Epithelial cell of esophagus (primary cell): ENCODE results near the gene RNF11.

ENCODE experiments used
- DNase-seq: peaks from one replicate; pipeline ENCODE4 v3.0.0; 2010; ENCODE audit warnings: low read depth
- H3K4me3 ChIP-seq: 2 replicates; pipeline ENCODE4 v1.5.1; 2011; ENCODE audit warnings: mild to moderate bottlenecking, low read length, control low read depth
- CTCF ChIP-seq: IDR thresholded peaks from 2 replicates; pipeline ENCODE4 v1.5.1; 2011; ENCODE audit warnings: low read depth, mild to moderate bottlenecking, low read length, control low read depth, inconsistent platforms; ENCODE audit not compliant: insufficient read depth; ENCODE audit errors: missing control alignments

RNF11 gene

GRCh38 chr1:51252366-51252765 is 16.3 kb downstream of the RNF11 start:
- no peak for DNase-seq
- TF ChIP-seq CTCF = no peak
- H3K4me3 ChIP-seq = no peak overlapping the region

DNA sequence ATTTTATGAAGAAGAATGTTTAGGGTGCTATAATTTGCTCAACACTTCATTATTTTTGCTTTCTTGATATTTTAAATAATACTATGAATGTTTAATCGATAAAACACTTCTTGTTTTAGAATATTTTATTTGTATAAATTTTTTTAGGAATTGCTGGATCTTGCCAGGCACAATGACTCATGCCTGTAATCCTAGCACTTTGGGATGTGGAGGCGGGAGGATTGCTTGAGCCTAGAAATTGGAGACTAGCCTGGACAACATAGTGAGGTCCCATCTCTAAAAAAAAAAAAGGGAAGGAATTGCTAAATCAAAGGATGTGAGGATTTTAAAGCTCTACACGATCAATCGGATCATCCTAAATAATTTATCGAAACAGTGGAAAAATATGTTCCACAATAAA is 17.6 kb downstream of the RNF11 start:
- DNase-seq = peak; percentile 26
- no peak for TF ChIP-seq CTCF
- H3K4me3 ChIP-seq = no peak overlapping the region

DNA sequence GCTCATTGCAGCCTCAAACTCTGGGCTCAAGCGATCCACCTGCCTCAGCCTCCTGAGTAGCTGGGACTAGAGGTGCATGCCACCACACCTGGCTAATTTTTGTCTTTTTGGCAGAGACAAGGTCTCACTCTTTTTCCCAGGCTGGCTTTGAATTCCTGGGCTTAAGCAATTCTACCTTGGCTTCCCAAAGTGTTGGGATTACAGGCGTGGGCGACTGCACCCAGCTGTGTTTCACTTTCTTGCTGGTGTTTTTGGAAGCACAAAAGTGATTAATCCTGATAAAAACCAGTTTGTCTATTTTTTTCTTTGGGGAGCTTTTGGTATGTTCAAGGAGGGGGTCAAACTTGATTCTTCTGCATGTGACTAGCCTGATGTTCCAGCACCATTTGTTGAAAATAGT is 19.3 kb downstream of the RNF11 start:
- no peak for TF ChIP-seq CTCF

GRCh38 chr1:51263147-51263877 is 27.2 kb downstream of the RNF11 start:
- DNase-seq = no peak
- TF ChIP-seq CTCF = no peak
- no peak overlapping the region for H3K4me3 ChIP-seq

More for the DNA sequence above, 19.3 kb downstream of the RNF11 start:
- no peak overlapping the region for H3K4me3 ChIP-seq
- DNase-seq = no peak

DNA sequence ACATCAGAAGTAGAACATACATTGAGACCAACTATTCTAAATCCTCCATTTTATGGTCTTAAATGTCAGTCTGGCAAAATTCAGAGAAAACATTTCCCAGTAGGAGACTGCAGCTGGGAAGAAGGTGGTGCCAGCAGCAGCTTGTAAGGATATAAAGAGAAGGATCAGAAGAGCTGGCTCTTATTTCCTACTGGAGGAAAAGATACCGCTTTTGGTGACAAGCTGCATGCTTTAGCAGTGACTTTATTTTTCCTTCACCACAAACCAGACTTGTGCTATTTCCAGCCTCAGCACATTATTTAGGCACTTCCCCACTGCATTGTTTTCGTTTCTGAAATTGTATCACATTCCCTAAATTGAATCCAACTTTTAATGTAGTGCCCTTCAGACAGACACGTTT is 28.4 kb downstream of the RNF11 start:
- H3K4me3 ChIP-seq = no peak overlapping the region

DNA sequence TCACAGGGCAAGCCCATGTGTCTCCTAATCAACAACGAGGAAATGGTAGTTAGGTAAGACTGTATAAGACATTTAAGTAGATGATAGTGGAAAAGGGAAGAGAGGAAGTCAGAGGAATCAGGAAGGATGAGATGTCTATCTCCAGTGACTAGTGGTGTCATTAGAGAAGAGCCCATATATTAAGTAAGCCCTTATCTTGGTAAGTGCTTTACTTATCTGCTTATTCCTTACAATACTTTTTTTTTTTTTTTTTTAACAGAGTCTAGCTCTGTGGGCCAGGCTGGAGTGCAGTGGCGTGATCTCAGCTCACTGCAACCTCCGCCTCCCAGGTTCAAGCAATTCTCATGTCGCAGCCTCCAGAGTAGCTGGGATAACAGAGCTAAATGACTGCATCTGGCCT is 29.5 kb downstream of the RNF11 start:
- no peak for TF ChIP-seq CTCF
- H3K4me3 ChIP-seq = no peak overlapping the region

More for the DNA sequence above, 28.4 kb downstream of the RNF11 start:
- no peak for TF ChIP-seq CTCF
- DNase-seq = peak; percentile 45

DNA sequence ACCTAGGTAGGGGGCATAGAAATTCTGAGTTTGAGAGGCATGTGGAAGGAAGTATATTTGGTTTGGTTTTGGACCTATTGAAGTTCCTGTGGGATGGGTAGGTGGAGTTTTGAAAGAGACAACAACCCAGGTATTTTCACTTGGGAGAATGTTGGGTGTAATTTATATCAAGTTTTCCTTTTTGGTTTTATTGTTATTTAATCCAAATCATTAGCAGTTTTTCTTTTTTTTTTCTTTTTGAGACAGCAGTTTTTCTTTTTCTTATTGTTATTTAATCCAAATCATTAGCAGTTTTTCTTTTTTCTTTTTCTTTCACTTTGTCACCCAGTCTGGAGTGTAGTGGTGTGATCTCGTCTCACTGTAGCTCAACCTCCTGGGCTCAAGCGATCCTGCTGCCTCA is 30.1 kb downstream of the RNF11 start:
- TF ChIP-seq CTCF = no peak
- H3K4me3 ChIP-seq = no peak overlapping the region
- no peak for DNase-seq

More for the DNA sequence above, 29.5 kb downstream of the RNF11 start:
- DNase-seq = no peak
